HCT116 (cell line): ENCODE data around the gene POU3F1. TPM values are rescaled to one million over a fixed set of nuclear protein-coding genes. Genes with fewer than 3 reads are reported as not detected.

ENCODE experiments used
- ATAC-seq: fragments of 200-7000 bp; cut with Tn5 transposase; 2 replicates; pipeline ENCODE4 v1.9.1; 2020; ENCODE audit warnings: mild to moderate bottlenecking, moderate library complexity
- BruUV-seq: library from RNA; stranded (reverse); fragments of 400-500 nt; replicated peaks from 2 replicates; lab custom pipeline; 2021; lab: Mats Ljungman, UMichigan
- CTCF ChIA-PET: fragments of 300-600 bp; sonication (Branson Sonifier 250); formaldehyde crosslinking; loops from one replicate; lab custom pipeline; 2021; ENCODE audit warnings: antibody characterized with exemption; lab: Charles Lee
- POLR2A ChIA-PET: fragments of 300-600, 350-600 bp; sonication (Branson Sonifier 250); formaldehyde crosslinking; loops from one replicate; lab custom pipeline; 2021; ENCODE audit warnings: antibody characterized with exemption; lab: Charles Lee
- RAD21 ChIA-PET, 2 experiments: fragments of 300-600 bp; sonication (Branson Sonifier 250); formaldehyde crosslinking; loops; one replicate each; lab custom pipeline; 2023; ENCODE audit warnings: low total read pairs in 2 of 2; ENCODE audit not compliant: uncharacterized antibody in 2 of 2, unreplicated experiment in 2 of 2, low non-redundant PET in 1 of 2; lab: Charles Lee
- DNase-seq: peaks from one replicate; pipeline ENCODE4 v3.0.0-alpha.2; 2010; ENCODE audit warnings: low read depth, low spot score
- H2AFZ ChIP-seq: fragments of 200-600 bp; shearing (Covaris generic), sonication (generic); 2 replicates; pipeline ENCODE4 v1.6.1; 2017; ENCODE audit warnings: low read depth, mixed run types, mixed read lengths, antibody characterized with exemption, low read length; ENCODE audit not compliant: poor library complexity, severe bottlenecking
- H3K27ac ChIP-seq: 2 replicates; pipeline ENCODE4 v1.5.1; 2012; ENCODE audit warnings: low read depth, low read length
- H3K27me3 ChIP-seq: fragments of 200-600 bp; sonication (generic); 2 replicates; pipeline ENCODE4 v1.6.1; 2016; ENCODE audit warnings: mixed run types, low read length, mixed read lengths; ENCODE audit not compliant: insufficient read depth
- H3K36me3 ChIP-seq, 2 experiments: fragments of 200-500 bp in 1 of 2; fragments of 200-600 bp in 1 of 2; sonication (Bioruptor generic) in 1 of 2; sonication (generic) in 1 of 2; 2 replicates each; pipeline versions ENCODE4 v1.5.1 to v1.6.1; 2014 to 2016; ENCODE audit warnings: low read length in 2 of 2, inconsistent platforms in 1 of 2, mixed read lengths in 1 of 2, mixed run types in 1 of 2; ENCODE audit not compliant: insufficient read depth in 2 of 2, control insufficient read depth in 1 of 2
- H3K4me1 ChIP-seq, 2 experiments: fragments of 200-600 bp in 1 of 2; sonication (generic) in 1 of 2; 2 replicates each; pipeline versions ENCODE4 v1.5.1 to v1.6.1; 2012 to 2017; ENCODE audit warnings: low read length in 2 of 2, inconsistent platforms in 1 of 2, mild to moderate bottlenecking in 1 of 2, mixed read lengths in 1 of 2, mixed run types in 1 of 2, moderate library complexity in 1 of 2; ENCODE audit not compliant: insufficient read depth in 2 of 2, control insufficient read depth in 1 of 2
- H3K4me2 ChIP-seq: fragments of 200-600 bp; sonication (generic); 2 replicates; pipeline ENCODE4 v1.6.1; 2017; ENCODE audit warnings: mixed run types, low read length, mixed read lengths
- H3K4me3 ChIP-seq, 2 experiments: fragments of 200-600 bp in 1 of 2; sonication (generic) in 1 of 2; replicated peaks in 1 of 2; 2 replicates each; pipeline ENCODE4 v1.5.1; 2011 to 2016; ENCODE audit warnings: low read length in 2 of 2, control low read depth in 1 of 2, low read depth in 1 of 2, mild to moderate bottlenecking in 1 of 2, mixed read lengths in 1 of 2, mixed run types in 1 of 2
- H3K79me2 ChIP-seq: fragments of 200-600 bp; sonication (generic); 2 replicates; pipeline ENCODE4 v1.6.1; 2017; ENCODE audit warnings: mild to moderate bottlenecking, mixed run types, low read length, moderate library complexity, mixed read lengths; ENCODE audit not compliant: insufficient read depth
- H3K9ac ChIP-seq: fragments of 200-600 bp; sonication (generic); 2 replicates; pipeline ENCODE4 v1.6.1; 2016; ENCODE audit warnings: low read length, mixed read lengths
- H3K9me2 ChIP-seq: fragments of 200-600 bp; sonication (generic), shearing (Covaris generic); 2 replicates; pipeline ENCODE4 v1.6.1; 2017; ENCODE audit warnings: mixed run types, mild to moderate bottlenecking, moderate library complexity; ENCODE audit not compliant: insufficient read depth
- H3K9me3 ChIP-seq, 2 experiments: fragments of 200-500 bp in 1 of 2; fragments of 200-600 bp in 1 of 2; sonication (Bioruptor generic) in 1 of 2; sonication (generic) in 1 of 2; 2 replicates each; pipeline ENCODE4 v1.6.1; 2014 to 2017; ENCODE audit warnings: low read length in 2 of 2, mixed read lengths in 2 of 2, inconsistent platforms in 1 of 2, low read depth in 1 of 2, mild to moderate bottlenecking in 1 of 2, mixed run types in 1 of 2, moderate library complexity in 1 of 2; ENCODE audit not compliant: control insufficient read depth in 1 of 2, insufficient read depth in 1 of 2
- H4K20me1 ChIP-seq: fragments of 200-600 bp; sonication (generic), shearing (Covaris generic); 2 replicates; pipeline ENCODE4 v1.6.1; 2017; ENCODE audit warnings: mixed run types, mild to moderate bottlenecking, moderate library complexity; ENCODE audit not compliant: insufficient read depth
- CEBPB ChIP-seq: IDR thresholded peaks from 2 replicates; pipeline ENCODE4 v1.6.1; 2012; ENCODE audit warnings: low read depth
- CTCF ChIP-seq, 3 experiments: fragments of 200-600 bp in 1 of 3; sonication (generic) in 1 of 3; IDR thresholded peaks in 2 of 3; conservative IDR thresholded peaks in 1 of 3; 2 replicates each; pipeline ENCODE4 v1.5.1; 2012 to 2017; ENCODE audit warnings: low read depth in 2 of 3, low read length in 2 of 3, antibody characterized with exemption in 1 of 3, borderline replicate concordance in 1 of 3, control low read depth in 1 of 3, mild to moderate bottlenecking in 1 of 3, mixed read lengths in 1 of 3, mixed run types in 1 of 3, moderate library complexity in 1 of 3; ENCODE audit not compliant: insufficient read depth in 1 of 3
- EZH2phosphoT487 ChIP-seq: fragments of 200-600 bp; IDR thresholded peaks from 2 replicates; pipeline ENCODE4 v1.6.1; 2018; ENCODE audit warnings: antibody characterized with exemption, borderline replicate concordance
- FOSL1 ChIP-seq: IDR thresholded peaks from 2 replicates; pipeline ENCODE4 v1.6.1; 2012; ENCODE audit warnings: low read depth
- POLR2AphosphoS5 ChIP-seq: IDR thresholded peaks from 2 replicates; pipeline ENCODE4 v1.6.1; 2011; ENCODE audit warnings: mild to moderate bottlenecking, low read depth, low read length, moderate library complexity
- SP1 ChIP-seq: IDR thresholded peaks from 2 replicates; pipeline ENCODE4 v1.6.1; 2012; ENCODE audit warnings: low read depth
- ZBTB33 ChIP-seq: IDR thresholded peaks from 2 replicates; pipeline ENCODE4 v1.6.1; 2011; ENCODE audit warnings: mild to moderate bottlenecking, low read length, moderate library complexity; ENCODE audit not compliant: insufficient replicate concordance; ENCODE audit errors: extremely low read depth
- ZNF274 ChIP-seq: fragments of 200-500 bp; sonication (Bioruptor generic); IDR thresholded peaks from 2 replicates; pipeline ENCODE4 v1.6.1; 2014; ENCODE audit warnings: mild to moderate bottlenecking, low read depth, low read length, inconsistent platforms
- intact Hi-C: fragments of 100-400 bp; cut with micrococcal nuclease; formaldehyde crosslinking; loops from 2 replicates; pipeline ENCODE4 v1.10.0; 2022
- total RNA-seq: library from RNA; stranded (reverse); gene quantifications from one replicate; pipeline ENCODE4 v1.2.1, GENCODE V29; 2021; ENCODE audit not compliant: unreplicated experiment

POU3F1 gene
- total RNA-seq, 1 experiment from 2014 or later = not detected

GRCh38 chr1:38025233-38025632 is 21.4 kb downstream of the POU3F1 start (continued):
- TF ChIP-seq EZH2phosphoT487 = no peak
- no peak for TF ChIP-seq CTCF (IDR thresholded peaks at IDR 0.05 in 2 of 3, conservative IDR thresholded peaks at IDR 0.05 in 1 of 3; ENCODE audit: borderline replicate concordance in 1 of 3, insufficient read depth in 1 of 3, low read depth in 2 of 3, low read length in 2 of 3)

GRCh38 chr1:38022810-38023209 is 23.8 kb downstream of the POU3F1 start:
- H3K9me2 ChIP-seq = no peaks in the 10 kb centered on the region
- ATAC-seq = no peak
- no peaks in the 10 kb centered on the region for H3K4me1 ChIP-seq
- H3K79me2 ChIP-seq = peaks cover 35% of the 10 kb centered on the region
- H3K36me3 ChIP-seq = peaks cover 64 to 79% of the 10 kb centered on the region in 2 experiments
- no peaks in the 10 kb centered on the region for H3K27me3 ChIP-seq
- POLR2A ChIA-PET = no interaction called here
- H3K27ac ChIP-seq = no peak overlapping the region
- no peaks in the 10 kb centered on the region for H4K20me1 ChIP-seq
- TF ChIP-seq SP1 (no peak), CEBPB (no peak), ZNF274 (no peak), POLR2AphosphoS5 (no peak), ZBTB33 (no peak), FOSL1 (no peak)
- intact Hi-C loops = no loop called here
- RAD21 ChIA-PET = no interaction called here
- no peak overlapping the region for H2AFZ ChIP-seq
- no TSS peak for BruUV-seq
- H3K4me3 ChIP-seq = no peak overlapping the region
- H3K4me2 ChIP-seq = no peak overlapping the region
- CTCF ChIA-PET = no interaction called here
- no peak overlapping the region for H3K9ac ChIP-seq
- no peak for DNase-seq
- H3K9me3 ChIP-seq = no peaks in the 10 kb centered on the region
